GM19397 (cell line): Measurements from ENCODE around the gene INSIG1.

Experiments
- ATAC-seq: cut with Tn5 transposase; IDR thresholded peaks from one replicate; pipeline ENCODE4 v1.9.1; 2021; ENCODE audit warnings: mild to moderate bottlenecking, moderate library complexity; ENCODE audit not compliant: unreplicated experiment

INSIG1 gene

DNA sequence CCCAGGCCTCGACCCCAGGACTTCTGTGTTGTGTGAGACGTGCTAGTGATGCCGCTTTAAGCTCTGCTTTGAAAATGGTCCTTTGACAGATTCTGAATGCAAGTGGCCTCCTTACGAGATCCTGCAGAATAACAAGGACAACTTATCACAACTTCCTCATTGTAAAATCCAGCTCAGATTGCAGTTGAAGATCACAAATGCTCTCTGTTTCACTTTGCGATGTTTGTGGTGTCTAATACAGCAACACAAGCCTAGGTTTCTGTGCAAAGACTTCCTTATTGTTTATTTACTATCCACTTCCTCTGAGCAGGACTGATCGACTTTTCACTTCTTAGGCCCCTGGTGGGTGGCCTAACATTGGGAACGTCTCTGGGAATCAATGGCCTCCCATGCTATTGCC is 31.7 kb upstream of the INSIG1 start:
- ATAC-seq: no peak

DNA sequence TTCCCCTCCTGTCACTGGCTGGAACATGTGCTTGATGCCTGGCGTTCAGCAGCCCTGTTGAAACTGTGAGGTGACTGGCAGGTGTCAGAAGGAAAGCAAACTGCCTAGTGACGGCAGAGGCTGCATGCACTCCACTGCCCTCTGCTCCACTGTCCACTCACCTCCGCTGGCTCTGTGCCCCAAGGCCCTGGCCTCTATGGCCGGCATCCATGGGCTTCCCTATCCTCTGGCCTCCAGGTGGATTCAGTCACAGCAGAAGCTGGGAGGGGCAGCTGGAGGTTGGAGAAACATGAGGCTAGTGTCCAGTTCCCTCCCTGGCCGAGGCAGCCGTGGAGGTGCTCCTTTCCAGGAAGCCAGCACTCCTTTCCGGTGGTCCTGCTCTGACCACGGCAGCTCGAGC is 31.2 kb upstream of the INSIG1 start:
- no peak for ATAC-seq

DNA sequence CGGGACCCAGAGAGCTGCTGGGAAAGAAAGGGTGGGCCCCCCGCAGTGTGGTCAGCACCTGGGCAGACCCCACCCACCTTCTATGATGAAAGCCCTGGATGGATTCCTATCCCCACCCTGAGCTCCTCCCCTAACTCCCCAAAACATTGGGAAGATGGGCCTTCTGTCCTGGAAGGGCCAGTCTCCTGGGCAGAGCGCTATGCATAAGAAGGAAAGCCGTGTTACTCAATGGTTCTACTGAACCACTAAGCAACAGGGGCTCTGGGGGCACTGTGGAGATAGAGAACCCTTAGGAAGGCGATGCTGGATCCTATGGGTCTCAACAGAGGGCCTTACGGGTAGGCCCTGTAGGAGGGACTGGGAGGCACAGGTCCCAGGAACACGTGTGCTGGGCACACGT is 30.7 kb upstream of the INSIG1 start:
- ATAC-seq: no peak

DNA sequence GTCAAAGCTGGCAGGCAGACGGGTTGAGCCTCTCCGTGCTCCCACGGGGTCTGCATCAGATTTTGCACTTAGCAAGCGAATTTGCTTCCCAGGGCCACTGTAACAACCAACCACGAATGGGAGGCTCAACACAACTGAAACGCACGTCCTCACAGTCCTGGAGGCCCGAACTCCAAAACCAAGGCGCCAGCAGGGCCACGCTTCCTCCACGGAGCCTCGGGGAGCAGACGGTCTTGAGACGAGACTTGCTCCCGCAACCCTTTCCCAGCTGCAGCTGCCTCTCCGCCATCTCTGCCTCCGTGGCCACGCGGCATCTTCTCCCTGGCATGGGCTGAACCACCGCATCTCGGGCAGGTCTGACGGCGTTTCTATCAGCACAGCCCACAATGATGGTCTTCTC is 30.2 kb upstream of the INSIG1 start:
- ATAC-seq: no peak

DNA sequence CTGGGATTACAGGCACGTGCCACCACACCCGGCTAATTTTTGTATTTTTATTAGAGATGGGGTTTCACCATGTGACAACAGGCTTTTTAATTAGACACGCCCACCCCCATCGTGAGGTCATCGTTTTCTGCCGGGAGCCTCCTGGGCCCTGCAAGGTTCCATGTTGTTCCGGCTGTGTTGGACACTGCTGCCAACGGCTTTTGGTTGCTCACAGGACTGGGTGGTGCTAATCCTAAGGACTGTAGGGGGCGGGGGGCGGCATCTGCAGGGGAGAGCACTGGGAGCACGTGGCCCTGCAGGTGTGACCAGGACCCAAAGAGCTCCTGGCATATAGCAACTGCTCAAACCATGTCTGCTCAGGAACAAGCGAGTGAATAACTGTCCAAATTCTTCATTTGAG is 29.5 kb upstream of the INSIG1 start:
- no peak for ATAC-seq

DNA sequence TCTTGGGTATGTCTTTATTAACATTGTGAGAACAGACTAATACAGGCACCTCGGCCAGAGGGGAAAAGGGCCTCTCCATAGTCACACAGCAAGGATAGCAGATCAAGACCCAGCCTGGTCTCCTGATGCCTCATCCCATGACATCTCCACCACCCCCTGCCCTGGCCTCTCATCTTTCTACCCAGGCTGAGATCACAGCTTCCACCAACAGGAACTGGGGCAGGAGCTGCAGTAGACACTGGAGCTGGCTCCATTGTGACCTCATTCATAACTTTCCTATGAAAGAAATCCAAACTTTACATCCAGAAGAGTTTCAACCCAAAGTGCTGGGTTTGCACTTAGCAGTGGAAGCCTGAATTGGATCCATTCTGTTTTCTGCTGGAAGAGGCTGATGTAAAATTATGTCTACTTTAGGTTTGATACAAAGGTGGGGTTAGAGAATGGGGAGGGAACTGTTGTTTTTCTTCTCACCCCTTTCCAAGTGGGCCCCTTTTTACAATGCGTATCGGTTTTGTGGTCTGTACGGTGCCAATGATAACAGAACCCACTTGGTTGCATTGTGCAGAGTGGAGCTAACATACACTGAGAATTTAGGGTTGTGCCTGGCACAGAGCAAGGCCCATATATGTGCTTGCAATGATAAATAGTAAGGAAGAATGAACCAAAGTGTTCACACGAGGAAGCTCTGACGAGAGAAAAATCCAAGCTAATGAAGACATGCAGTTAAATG is 28.6 kb upstream of the INSIG1 start:
- no peak for ATAC-seq

DNA sequence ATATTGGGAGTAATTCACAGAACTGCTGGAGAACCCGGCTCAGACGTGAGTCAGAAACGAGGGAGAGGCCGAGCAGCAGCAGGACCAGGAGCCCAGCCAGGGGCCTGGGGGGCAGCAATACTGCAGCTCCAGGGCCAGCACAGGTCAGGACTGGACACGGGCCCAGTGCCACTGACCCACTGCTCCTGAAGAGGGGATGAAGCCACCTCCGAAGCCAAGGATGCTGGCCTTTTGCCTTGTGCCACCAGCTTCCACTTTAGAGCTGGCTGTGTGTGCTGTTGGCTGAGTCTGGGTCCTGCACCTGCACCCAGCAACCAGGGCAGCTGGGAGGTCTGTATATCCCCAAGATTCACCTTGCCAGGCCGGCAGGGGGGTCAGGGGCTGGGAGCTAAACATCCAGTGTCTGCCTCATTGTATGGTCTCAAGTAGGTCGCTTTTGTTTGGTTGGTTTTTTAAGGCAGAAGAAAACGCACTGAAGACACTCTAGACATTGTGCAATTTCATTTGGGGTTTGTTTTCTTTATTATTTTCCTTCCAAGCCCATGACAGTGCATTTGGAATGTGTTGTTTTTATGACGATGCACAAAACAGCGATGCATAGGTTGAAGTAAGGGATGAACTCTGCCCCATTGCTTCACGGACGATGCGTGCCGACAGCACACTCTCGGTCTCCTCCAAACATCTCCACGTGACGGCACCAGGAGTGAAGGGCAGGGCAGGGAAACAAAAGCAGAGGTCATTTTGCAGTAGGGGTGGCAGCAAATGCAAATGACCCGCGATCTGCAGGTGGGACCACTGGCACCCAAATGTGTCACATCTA is 27.7 kb upstream of the INSIG1 start:
- ATAC-seq: no peak

DNA sequence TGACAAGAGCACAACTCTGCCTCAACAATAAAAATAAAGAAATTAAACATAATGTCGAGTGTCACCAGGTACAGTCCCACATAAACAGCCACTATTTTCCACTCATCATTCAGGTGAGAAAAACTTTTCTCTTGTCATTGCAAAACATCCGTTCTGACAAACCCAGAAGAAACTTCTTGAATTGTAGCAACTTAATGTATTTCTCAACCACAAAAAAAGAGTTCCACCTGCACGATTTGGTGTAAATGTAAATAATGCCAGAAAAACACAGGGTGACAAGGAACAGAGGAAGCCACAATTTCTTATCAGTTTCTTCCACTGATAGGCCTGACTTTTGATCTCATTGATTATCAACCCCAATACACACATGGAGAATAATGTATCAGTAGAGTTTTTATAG is 26.8 kb upstream of the INSIG1 start:
- ATAC-seq: no peak

DNA sequence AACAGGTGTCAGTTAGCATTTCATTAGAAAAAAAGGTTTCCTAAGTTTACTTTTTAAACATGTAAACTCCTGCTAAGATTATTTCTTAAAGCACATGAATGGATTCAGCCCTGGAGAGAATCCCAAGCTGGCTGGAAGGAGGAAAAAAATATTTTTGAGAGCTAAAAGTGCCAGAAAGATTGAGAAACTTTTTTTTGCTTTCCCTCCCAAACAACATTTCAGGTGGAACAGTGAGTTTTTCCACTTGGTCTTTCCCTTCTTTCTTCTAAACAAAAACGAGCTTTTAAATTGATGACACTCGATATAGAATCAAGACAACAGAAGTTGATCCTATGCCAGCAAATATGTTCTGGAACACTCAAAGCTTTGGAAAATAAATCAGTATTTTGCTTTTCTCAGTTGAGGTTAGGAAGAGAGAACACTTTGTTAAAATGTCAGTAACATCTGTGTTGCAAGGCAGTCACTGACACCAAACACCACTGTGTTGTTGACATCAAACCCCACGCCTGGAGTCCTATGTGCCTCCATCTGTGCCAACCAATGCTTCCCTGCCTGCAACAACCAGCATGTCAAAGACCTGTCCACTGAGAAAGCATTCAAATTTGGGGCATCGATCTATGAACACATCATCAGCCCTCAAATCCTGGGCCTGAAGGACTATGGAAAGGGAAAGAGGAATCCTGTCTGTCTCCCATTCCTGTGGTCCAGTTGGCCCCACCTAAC is 22.9 kb upstream of the INSIG1 start:
- ATAC-seq: no peak

DNA sequence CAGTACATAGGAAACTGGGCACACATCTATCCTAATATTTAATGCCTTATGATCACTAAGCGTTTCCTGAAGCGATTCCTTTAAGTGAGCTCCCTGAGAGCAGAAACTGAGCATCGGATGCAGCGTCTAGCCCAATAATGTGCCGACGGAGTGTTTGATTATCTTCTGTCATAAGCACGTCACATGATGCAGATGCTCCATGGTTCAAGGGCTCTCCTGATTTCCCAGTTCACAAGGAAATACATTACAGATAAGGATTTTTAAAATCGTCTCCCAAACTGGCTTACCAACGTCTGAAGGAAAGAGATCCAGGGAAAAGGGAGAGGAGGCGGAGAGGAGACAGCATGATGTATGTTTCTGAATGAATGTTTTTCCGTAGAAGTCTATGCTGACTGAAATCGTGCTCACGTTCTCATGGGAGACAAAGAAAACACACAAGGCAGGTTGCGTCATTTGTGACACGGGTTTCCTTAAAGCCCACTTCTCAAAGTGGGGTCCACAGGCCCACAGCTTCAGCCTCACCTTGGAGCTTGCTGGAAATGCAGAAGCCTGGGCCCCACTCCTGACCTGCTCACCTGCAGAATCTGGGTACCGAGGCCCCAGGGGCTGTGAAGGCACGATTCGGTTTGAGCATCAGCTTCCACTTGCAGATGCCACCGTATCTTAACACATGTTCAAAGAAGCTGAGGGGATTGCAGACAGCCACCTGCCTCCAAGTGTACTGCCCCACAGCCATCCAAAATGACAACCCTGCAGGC is 21.5 kb upstream of the INSIG1 start:
- no peak for ATAC-seq

DNA sequence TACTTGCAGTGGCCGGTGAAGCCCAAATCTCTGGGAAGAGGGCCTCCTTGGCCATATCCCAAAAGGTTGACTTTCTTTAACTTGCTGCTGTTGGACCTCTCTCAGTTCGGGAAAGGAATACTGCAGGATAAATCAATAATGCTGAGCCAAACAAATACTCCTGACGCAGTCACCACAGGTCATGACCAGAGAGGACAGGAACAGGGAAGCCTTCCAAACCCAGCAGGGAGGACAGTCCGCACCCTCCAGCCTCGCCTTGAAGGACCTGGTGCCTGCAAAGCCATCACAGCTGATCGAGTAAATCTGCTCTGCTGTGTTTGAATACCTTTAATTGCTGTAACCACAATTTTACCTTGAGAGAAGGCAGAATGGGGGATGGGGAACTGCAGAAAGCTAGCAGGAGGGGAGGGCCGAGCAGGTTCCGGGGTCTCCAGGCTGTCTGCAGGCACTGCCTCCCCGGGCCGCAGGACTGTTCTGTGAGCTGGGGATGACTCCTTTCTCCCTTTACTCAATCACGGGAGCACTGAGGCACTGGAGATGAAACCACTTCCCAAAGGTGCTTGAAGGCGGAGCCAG is 20.8 kb upstream of the INSIG1 start:
- ATAC-seq: no peak

DNA sequence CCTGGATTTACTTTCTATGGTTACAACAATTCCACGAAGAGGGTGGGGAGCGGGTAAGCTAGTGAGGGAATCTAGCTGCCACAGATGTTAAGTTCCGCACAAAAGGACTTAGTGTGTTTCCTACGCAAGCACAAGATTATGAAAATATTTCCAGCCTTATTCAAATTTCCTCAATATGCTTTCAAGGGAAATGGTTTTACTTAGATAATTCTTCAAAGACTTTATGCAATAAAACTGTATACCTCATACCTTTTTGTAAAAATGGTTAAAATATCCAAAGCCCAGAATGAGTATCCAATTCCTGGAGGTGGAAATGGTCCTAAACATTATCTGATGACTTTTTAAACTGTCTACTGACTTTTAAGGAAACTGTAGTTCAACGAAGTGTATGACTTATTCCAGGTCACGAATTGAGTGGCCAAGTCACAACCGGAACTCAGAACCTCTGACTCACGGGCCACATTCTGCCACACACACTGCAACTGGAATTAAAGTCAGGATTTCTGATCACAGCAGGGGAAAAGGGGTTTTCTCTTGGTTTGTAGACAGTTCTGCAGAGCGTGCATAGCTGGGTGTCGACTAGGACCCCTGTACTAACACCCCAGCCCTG is 20.2 kb upstream of the INSIG1 start:
- no peak for ATAC-seq

DNA sequence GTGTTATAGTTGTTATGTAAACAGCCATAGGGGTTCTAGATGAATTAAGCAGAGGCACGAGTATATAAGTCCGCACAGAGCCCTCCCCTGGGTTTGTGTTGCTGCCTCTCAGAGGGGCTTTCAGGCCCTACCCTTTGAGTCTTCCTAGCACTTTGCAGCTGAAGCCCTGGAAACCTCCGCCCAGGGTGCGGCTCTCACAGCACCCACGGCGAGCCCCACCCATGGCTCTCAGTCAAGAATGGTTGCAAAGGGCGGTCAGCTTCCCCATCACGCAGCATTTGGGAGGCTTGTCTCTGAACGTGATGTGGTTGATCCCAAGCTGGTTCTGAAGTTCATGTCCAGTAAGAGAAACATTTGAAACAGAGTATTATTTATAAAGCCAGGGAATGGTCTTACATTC is 18.8 kb upstream of the INSIG1 start:
- ATAC-seq: no peak

DNA sequence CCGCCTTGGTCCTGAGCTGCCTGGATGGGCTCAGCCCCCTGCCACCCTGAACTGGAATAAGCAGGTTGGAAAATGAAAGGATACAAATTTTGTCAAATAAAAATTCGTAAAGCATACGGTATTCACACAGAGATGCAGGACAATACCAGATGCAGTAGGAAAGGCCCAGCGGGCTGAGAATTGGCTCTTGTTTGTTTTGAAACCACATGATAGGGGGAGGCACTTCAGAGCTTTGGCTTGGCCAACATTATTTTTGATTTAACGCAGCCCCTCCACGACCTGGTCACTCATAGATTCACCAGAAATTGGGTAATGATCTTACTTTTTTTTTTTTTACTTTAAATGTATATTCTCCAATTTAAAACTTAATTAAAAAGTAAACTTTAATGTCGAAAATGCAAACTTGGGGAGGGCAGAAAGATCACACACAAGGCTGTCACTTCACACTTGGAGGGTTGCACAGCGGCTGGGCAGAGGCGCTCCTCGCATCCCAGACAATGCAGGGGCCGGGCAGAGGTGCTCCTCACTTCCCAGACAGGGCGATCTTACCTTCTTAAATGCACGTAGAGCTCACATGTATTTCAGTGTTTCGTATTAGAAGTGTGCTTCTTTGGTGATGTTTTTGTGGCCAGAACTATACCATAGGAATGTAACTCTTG is 17.8 kb upstream of the INSIG1 start:
- no peak for ATAC-seq

DNA sequence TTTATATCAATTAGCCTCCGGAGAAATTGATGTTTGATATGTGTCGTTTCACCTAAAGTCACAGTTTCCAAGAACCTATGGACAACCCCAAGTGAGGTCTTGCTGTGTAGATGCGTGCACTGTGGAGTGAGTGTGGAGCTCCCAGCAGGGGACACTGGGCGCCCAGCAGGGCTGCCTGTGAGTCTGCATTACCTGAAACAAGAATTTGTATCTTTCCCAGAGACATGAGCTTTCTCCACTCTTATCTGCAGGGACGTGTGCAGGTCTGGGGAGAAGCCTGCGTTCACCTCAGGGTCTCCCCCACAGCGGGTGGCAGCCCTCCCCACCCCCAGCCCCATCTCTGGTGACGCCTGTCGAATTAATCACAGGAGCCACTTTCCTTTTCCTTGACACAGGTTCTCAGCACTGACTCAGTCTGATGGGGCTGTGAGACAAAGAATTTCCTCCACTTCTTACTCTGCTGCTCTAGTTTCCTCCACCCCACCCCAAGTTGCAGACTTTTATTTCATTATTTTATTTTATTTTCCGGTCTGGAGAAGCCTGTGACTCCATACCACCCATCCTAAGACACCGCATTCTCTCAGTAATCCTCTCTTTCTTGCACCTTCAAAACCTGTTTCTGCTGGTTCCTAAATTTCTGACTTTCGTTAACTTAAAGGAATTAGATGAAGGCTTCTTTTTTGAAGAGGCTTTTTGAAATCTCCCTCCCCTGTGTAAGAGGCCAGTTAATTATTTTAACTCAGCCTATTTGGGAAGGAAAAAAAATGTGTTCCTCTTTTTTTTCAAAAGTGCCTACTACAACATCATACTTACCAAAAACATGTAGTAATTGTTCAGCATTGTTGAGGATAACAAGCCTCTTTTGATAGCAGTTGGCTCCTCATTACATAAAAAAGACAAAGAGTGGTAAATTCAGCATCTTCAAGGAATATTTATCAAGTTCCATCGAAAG is 17.0 kb upstream of the INSIG1 start:
- ATAC-seq: no peak

DNA sequence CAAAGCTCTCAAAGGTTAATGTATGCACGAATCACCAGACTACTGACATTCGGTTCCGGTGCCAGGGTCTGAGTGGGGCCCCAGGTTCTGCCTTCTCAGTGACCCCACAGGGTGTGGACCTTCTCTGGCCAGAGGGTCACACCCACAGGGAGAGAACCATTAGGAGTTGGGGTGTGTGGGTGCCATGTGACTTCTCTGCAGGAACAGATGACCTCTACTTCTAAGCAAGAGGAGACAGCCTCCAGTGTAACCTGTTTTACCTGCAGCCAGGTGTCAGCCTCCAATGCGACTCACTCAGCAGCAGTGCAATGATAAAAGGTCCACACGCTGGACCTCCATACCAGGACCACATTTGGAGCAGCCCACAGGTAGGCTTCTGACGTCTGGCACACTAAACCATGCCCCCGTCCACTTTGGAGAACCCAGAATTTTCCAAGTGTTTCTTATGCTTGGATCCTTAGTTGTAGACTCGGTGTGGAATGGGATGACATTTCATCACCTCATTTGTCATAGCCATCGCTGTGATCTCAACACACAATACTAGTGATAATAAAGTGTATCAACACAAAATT is 16.2 kb upstream of the INSIG1 start:
- no peak for ATAC-seq

DNA sequence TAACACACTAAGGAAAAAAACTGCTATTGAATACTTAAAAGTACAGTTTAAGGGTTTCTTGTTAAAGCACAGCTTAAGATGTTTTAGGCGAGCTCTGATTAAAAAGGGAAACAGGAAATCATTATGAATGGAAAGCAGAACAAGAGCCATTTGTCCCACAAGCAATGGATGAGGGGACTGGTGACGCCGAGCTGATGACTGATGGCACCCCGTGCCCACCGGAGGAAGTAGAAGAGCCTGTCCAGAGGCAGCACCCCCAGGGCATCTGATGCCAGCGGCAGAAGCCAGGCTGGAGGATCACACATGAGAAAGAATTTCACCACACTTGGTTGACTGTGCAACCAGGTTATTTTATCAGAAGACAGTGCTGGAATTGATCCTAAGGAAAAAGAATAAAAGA is 15.0 kb upstream of the INSIG1 start:
- no peak for ATAC-seq

DNA sequence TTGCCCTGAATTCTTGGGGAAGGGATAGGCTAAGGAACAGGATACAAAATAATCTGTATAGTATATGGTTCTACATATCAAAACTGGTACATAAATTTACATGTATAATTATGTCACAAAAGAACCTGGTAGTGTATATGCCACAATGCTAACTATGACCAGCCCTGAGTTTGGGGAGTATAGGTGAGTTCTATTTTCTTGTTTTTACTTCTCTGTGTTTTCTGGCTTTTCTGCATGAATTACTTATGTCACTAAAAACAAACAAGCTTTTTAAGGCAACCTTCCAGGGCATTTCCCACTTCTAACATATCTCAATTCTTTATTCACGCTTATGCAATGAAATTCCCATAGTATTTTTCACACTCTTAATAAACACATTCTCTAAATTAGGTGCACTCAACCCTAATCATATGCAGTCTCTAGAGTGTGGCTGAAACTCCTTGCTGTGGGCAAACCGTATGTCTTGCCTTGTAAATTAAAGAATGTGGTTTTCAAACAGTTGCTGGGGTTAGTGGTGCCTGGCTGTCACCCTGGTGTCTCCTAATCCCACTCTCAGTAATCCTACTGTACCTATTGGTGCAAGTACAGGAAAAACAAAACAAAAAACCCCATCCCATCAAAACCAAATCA is 14.0 kb upstream of the INSIG1 start:
- ATAC-seq: peak; percentile 84
